ENCODE data around the gene ANKRD27. TPM values are rescaled to one million over a fixed set of nuclear protein-coding genes. Genes with fewer than 3 reads are reported as not detected.
"Not testable (repeated sequence)": the region's sequence is repeated elsewhere in the genome, so short reads cannot be mapped to it uniquely, and the experiment has no call there.

The ANKRD27 gene
- total RNA-seq, 1 experiment from 2014 or later, result 48.5 TPM

- Histone ChIP-seq H3K9me3 (no peaks in the 10 kb centered on the region), H3K27me3 (peaks cover 5% of the 10 kb centered on the region; the same call in 1 of the 2 replicates), H3K4me3 (no peak overlapping the region), H3K36me3 (peaks cover 11% of the 10 kb centered on the region)
- DNase-seq, result no peak
Observed at GRCh38 chr19:32672841-32673240, 2.1 kb downstream of the ANKRD27 start.

GRCh38 chr19:32671883-32672593 is 2.9 kb downstream of the ANKRD27 start:
- peaks cover 16% of the 10 kb centered on the region for H3K36me3 ChIP-seq
- no peak overlapping the region for H3K4me3 ChIP-seq
- no peaks in the 10 kb centered on the region for H3K9me3 ChIP-seq
- no peak for DNase-seq
- H3K27me3 ChIP-seq, result peaks cover 5% of the 10 kb centered on the region; the same call in 1 of the 2 replicates

GRCh38 chr19:32669310-32669709 is 5.7 kb downstream of the ANKRD27 start:
- no peak for DNase-seq
- H3K9me3 ChIP-seq, result no peaks in the 10 kb centered on the region
- H3K27me3 ChIP-seq, result no peaks in the 10 kb centered on the region
- H3K36me3 ChIP-seq, result peaks cover 25% of the 10 kb centered on the region
- H3K4me3 ChIP-seq, result no peak overlapping the region

- Histone ChIP-seq H3K4me3 (no peak overlapping the region), H3K36me3 (peaks cover 20% of the 10 kb centered on the region), H3K27me3 (no peaks in the 10 kb centered on the region), H3K9me3 (no peaks in the 10 kb centered on the region)
- DNase-seq, result no peak
Observed at GRCh38 chr19:32666084-32666483, 8.9 kb downstream of the ANKRD27 start.

- Histone ChIP-seq H3K9me3 (no peaks in the 10 kb centered on the region), H3K27me3 (no peaks in the 10 kb centered on the region), H3K36me3 (peaks cover 19% of the 10 kb centered on the region), H3K4me3 (no peak overlapping the region)
- peak; percentile 46 for DNase-seq
Observed at GRCh38 chr19:32662186-32662585, 12.8 kb downstream of the ANKRD27 start.

GRCh38 chr19:32661318-32661717 is 13.7 kb downstream of the ANKRD27 start:
- no peak for DNase-seq
- Histone ChIP-seq H3K4me3 (no peak overlapping the region), H3K27me3 (no peaks in the 10 kb centered on the region), H3K36me3 (peaks cover 21% of the 10 kb centered on the region), H3K9me3 (no peaks in the 10 kb centered on the region)

- no peak overlapping the region for H3K4me3 ChIP-seq
- H3K36me3 ChIP-seq, result peaks cover 35% of the 10 kb centered on the region
- no peak for DNase-seq
- no peaks in the 10 kb centered on the region for H3K9me3 ChIP-seq
- no peaks in the 10 kb centered on the region for H3K27me3 ChIP-seq
Observed at GRCh38 chr19:32658527-32658926, 16.5 kb downstream of the ANKRD27 start.

- no peak for DNase-seq
- Histone ChIP-seq H3K9me3 (no peaks in the 10 kb centered on the region), H3K36me3 (peaks cover 39% of the 10 kb centered on the region), H3K27me3 (no peaks in the 10 kb centered on the region), H3K4me3 (no peak overlapping the region)
Observed at GRCh38 chr19:32658075-32658474, 16.9 kb downstream of the ANKRD27 start.

- H3K4me3 ChIP-seq, H3K9me3 ChIP-seq, DNase-seq, H3K27me3 ChIP-seq: not testable (repeated sequence)
- peaks cover 48% of the 10 kb centered on the region for H3K36me3 ChIP-seq
Observed at GRCh38 chr19:32656379-32656778, 18.6 kb downstream of the ANKRD27 start.

GRCh38 chr19:32653599-32653915 is 21.4 kb downstream of the ANKRD27 start:
- no peak for DNase-seq
- Histone ChIP-seq H3K27me3 (no peaks in the 10 kb centered on the region), H3K36me3 (peaks cover 54% of the 10 kb centered on the region), H3K9me3 (no peaks in the 10 kb centered on the region), H3K4me3 (no peak overlapping the region)

- Histone ChIP-seq H3K36me3 (peaks cover 54% of the 10 kb centered on the region), H3K27me3 (no peaks in the 10 kb centered on the region), H3K9me3 (no peaks in the 10 kb centered on the region), H3K4me3 (no peak overlapping the region)
- DNase-seq, result peak; percentile 23
Observed at GRCh38 chr19:32652894-32653598, 21.9 kb downstream of the ANKRD27 start.

- H3K4me3 ChIP-seq, DNase-seq, H3K9me3 ChIP-seq, H3K27me3 ChIP-seq: not testable (repeated sequence)
- H3K36me3 ChIP-seq, result peaks cover 61% of the 10 kb centered on the region
Observed at GRCh38 chr19:32652331-32652730, 22.6 kb downstream of the ANKRD27 start.

GRCh38 chr19:32651729-32652140 is 23.2 kb downstream of the ANKRD27 start:
- Histone ChIP-seq H3K4me3 (no peak overlapping the region), H3K27me3 (no peaks in the 10 kb centered on the region), H3K36me3 (peaks cover 63% of the 10 kb centered on the region), H3K9me3 (no peaks in the 10 kb centered on the region)
- no peak for DNase-seq

- no peak for DNase-seq
- H3K4me3 ChIP-seq, result no peak overlapping the region
- H3K27me3 ChIP-seq, result no peaks in the 10 kb centered on the region
- H3K36me3 ChIP-seq, result peaks cover 55% of the 10 kb centered on the region
- no peaks in the 10 kb centered on the region for H3K9me3 ChIP-seq
Observed at GRCh38 chr19:32650671-32651070, 24.3 kb downstream of the ANKRD27 start.

GRCh38 chr19:32649751-32650150 is 25.2 kb downstream of the ANKRD27 start:
- DNase-seq, result no peak
- Histone ChIP-seq H3K27me3 (no peaks in the 10 kb centered on the region), H3K4me3 (no peak overlapping the region), H3K36me3 (peaks cover 46% of the 10 kb centered on the region), H3K9me3 (no peaks in the 10 kb centered on the region)

GRCh38 chr19:32647361-32647760 is 27.6 kb downstream of the ANKRD27 start:
- Histone ChIP-seq H3K36me3 (peaks cover 42% of the 10 kb centered on the region), H3K9me3 (no peaks in the 10 kb centered on the region), H3K4me3 (no peak overlapping the region), H3K27me3 (no peaks in the 10 kb centered on the region)
- DNase-seq, result no peak

- Histone ChIP-seq H3K36me3 (peaks cover 40% of the 10 kb centered on the region), H3K27me3 (no peaks in the 10 kb centered on the region), H3K9me3 (no peaks in the 10 kb centered on the region), H3K4me3 (no peak overlapping the region)
- DNase-seq, result no peak
Observed at GRCh38 chr19:32646556-32646955, 28.4 kb downstream of the ANKRD27 start.

GRCh38 chr19:32642771-32643170 is 32.2 kb downstream of the ANKRD27 start:
- Histone ChIP-seq H3K9me3 (no peaks in the 10 kb centered on the region), H3K36me3 (peaks cover 50% of the 10 kb centered on the region), H3K27me3 (no peaks in the 10 kb centered on the region), H3K4me3 (no peak overlapping the region)
- no peak for DNase-seq
